Activated gamma-delta T cell treated with anti-CD3 and anti-CD28 coated beads, Interleukin-2, amount 50 U/mL, for 16 hours (primary cell): ENCODE results near the gene APOE.
A peak's percentile ranks its signal among the peaks of the same experiment; 100 is the strongest.
"Not testable (repeated sequence)": the region's sequence is repeated elsewhere in the genome, so short reads cannot be mapped to it uniquely, and the experiment has no call there.

Experiments
- DNase-seq: peaks from one replicate; pipeline ENCODE4 v3.0.0-alpha.2; 2020; ENCODE audit warnings: low read depth

APOE gene

GRCh38 chr19:44884566-44884965 lies 21.0 kb upstream of the APOE start:
- DNase-seq: no peak

- no peak for DNase-seq
Observed at GRCh38 chr19:44886141-44886540, 19.5 kb upstream of the APOE start.

GRCh38 chr19:44887648-44888047 lies 17.9 kb upstream of the APOE start:
- DNase-seq: no peak

- not testable (repeated sequence) for DNase-seq
Observed at GRCh38 chr19:44888335-44888734, 17.3 kb upstream of the APOE start.

- DNase-seq: no peak
Observed at GRCh38 chr19:44889830-44890365, 15.7 kb upstream of the APOE start.

GRCh38 chr19:44890366-44891015 lies 15.1 kb upstream of the APOE start:
- no peak for DNase-seq

- DNase-seq: peak; percentile 100
Observed at GRCh38 chr19:44891016-44891882, 14.3 kb upstream of the APOE start, which contains the start of gene TOMM40. TOMM40 (plus strand) TSS chr19:44891254; CDS start chr19:44891416, 162 bp downstream.

GRCh38 chr19:44892932-44893331 lies 12.7 kb upstream of the APOE start:
- DNase-seq: no peak

GRCh38 chr19:44893332-44894051 lies 12.1 kb upstream of the APOE start:
- no peak for DNase-seq

- DNase-seq: no peak
Observed at GRCh38 chr19:44894052-44894400, 11.6 kb upstream of the APOE start.

- no peak for DNase-seq
Observed at GRCh38 chr19:44894946-44895345, 10.7 kb upstream of the APOE start.

- DNase-seq: no peak
Observed at GRCh38 chr19:44897835-44898234, 7.8 kb upstream of the APOE start.

GRCh38 chr19:44900328-44901244 lies 5.0 kb upstream of the APOE start:
- no peak for DNase-seq

- DNase-seq: no peak
Observed at GRCh38 chr19:44903216-44903601, 2.4 kb upstream of the APOE start.

GRCh38 chr19:44903602-44904425 lies 1.8 kb upstream of the APOE start:
- DNase-seq: peak; percentile 55

GRCh38 chr19:44904426-44904994 lies 1.1 kb upstream of the APOE start:
- no peak for DNase-seq

- DNase-seq: no peak
Observed at GRCh38 chr19:44907613-44908012, 2.0 kb downstream of the APOE start.

- DNase-seq: no peak
Observed at GRCh38 chr19:44908074-44908835, 2.7 kb downstream of the APOE start.

- no peak for DNase-seq
Observed at GRCh38 chr19:44908836-44909261, 3.3 kb downstream of the APOE start.
